Stimulated activated CD8-positive, alpha-beta memory T cell treated with anti-CD3 and anti-CD28 coated beads, Interleukin-7, amount 100 ng/mL, for 48 hours (primary cell): ENCODE results near the gene UNC5C.

Source experiments
- DNase-seq, 2 donors: peaks; one replicate each; pipeline ENCODE4 v3.0.0-alpha.2; 2020; ENCODE audit warnings: low read depth in 1 of 2; ENCODE audit errors: extremely low read depth in 1 of 2

The UNC5C gene

GRCh38 chr4:95546866-95547714 is 1.7 kb downstream of the UNC5C start:
- no peak for DNase-seq

GRCh38 chr4:95546221-95546620 is 2.6 kb downstream of the UNC5C start:
- DNase-seq: no peak

GRCh38 chr4:95545546-95545945 is 3.2 kb downstream of the UNC5C start:
- DNase-seq: no peak

GRCh38 chr4:95544113-95545103 is 4.4 kb downstream of the UNC5C start:
- DNase-seq: no peak

- DNase-seq: no peak
Observed at GRCh38 chr4:95541889-95542607, 6.7 kb downstream of the UNC5C start.

GRCh38 chr4:95541094-95541493 is 7.7 kb downstream of the UNC5C start:
- DNase-seq: no peak

GRCh38 chr4:95540227-95540626 is 8.5 kb downstream of the UNC5C start:
- no peak for DNase-seq

GRCh38 chr4:95539106-95539505 is 9.7 kb downstream of the UNC5C start:
- DNase-seq: no peak

- DNase-seq: no peak
Observed at GRCh38 chr4:95537863-95538488, 10.8 kb downstream of the UNC5C start.

GRCh38 chr4:95537191-95537590 is 11.6 kb downstream of the UNC5C start:
- DNase-seq: no peak

- no peak for DNase-seq
Observed at GRCh38 chr4:95536650-95537049, 12.1 kb downstream of the UNC5C start.

GRCh38 chr4:95535180-95535579 is 13.6 kb downstream of the UNC5C start:
- DNase-seq: no peak

GRCh38 chr4:95534032-95534431 is 14.7 kb downstream of the UNC5C start:
- DNase-seq: no peak

GRCh38 chr4:95533254-95533653 is 15.5 kb downstream of the UNC5C start:
- DNase-seq: no peak

GRCh38 chr4:95532305-95532704 is 16.5 kb downstream of the UNC5C start:
- no peak for DNase-seq

- DNase-seq: no peak
Observed at GRCh38 chr4:95531141-95531540, 17.6 kb downstream of the UNC5C start.

- no peak for DNase-seq
Observed at GRCh38 chr4:95529946-95530345, 18.8 kb downstream of the UNC5C start.

- no peak for DNase-seq
Observed at GRCh38 chr4:95528388-95528948, 20.3 kb downstream of the UNC5C start.

- no peak for DNase-seq
Observed at GRCh38 chr4:95526075-95526474, 22.7 kb downstream of the UNC5C start.

GRCh38 chr4:95524729-95525128 is 24.0 kb downstream of the UNC5C start:
- no peak for DNase-seq
